Stomach (tissue), 9 donors: ENCODE data around the gene NAP1L4. TPM values are rescaled to one million over a fixed set of nuclear protein-coding genes. Genes with fewer than 3 reads are reported as not detected.

Experiments
- DNase-seq, 2 donors: peaks; one replicate each; pipeline versions ENCODE4 v3.0.0 to v3.0.0-alpha.2; 2013 to 2019
- H3K27ac ChIP-seq, 5 donors: fragments of 200-600 bp in 4 of 5; sonication (generic) in 4 of 5; one replicate each; pipeline ENCODE4 v1.5.1; 2013 to 2019; ENCODE audit warnings: mild to moderate bottlenecking in 1 of 5, moderate library complexity in 1 of 5
- H3K27me3 ChIP-seq, 3 donors: fragments of 200-600 bp; sonication (generic); one replicate each; pipeline ENCODE4 v1.5.1; 2017 to 2019; ENCODE audit warnings: mixed run types in 1 of 3
- H3K36me3 ChIP-seq, 4 donors: fragments of 200-600 bp; sonication (generic); 1 replicate in 3 of 4; 2 replicates in 1 of 4; pipeline ENCODE4 v1.5.1; 2016 to 2019
- H3K4me1 ChIP-seq, 4 donors: fragments of 200-600 bp; sonication (generic); one replicate each; pipeline ENCODE4 v1.5.1; 2016 to 2019
- H3K4me3 ChIP-seq, 4 donors: fragments of 200-600 bp; sonication (generic) in 3 of 4; one replicate each; pipeline ENCODE4 v1.5.1; 2016 to 2019; ENCODE audit warnings: mild to moderate bottlenecking in 1 of 4
- H3K9me3 ChIP-seq, 4 donors: fragments of 200-600 bp; sonication (generic); one replicate each; pipeline ENCODE4 v1.5.1; 2016 to 2019
- EP300 ChIP-seq: sonication (generic); formaldehyde crosslinking; IDR thresholded peaks from one replicate; pipeline ENCODE4 v1.6.1; 2017; ENCODE audit warnings: antibody characterized with exemption
- POLR2A ChIP-seq, 4 donors: fragments of 450-650 bp; IDR thresholded peaks; one replicate each; pipeline ENCODE4 v1.6.1; 2016; ENCODE audit warnings: antibody characterized with exemption in 4 of 4, control low read depth in 2 of 4, mild to moderate bottlenecking in 1 of 4, moderate library complexity in 1 of 4
- POLR2AphosphoS5 ChIP-seq, 3 donors: sonication (generic); formaldehyde crosslinking; IDR thresholded peaks; one replicate each; pipeline ENCODE4 v1.6.1; 2016; ENCODE audit warnings: antibody characterized with exemption in 3 of 3
- WGBS, 5 donors: extraction: QIAGEN DNeasy Blood & Tissue Kit in 3 of 5; methylation state at CpG; one replicate each; pipeline versions ENCODE4 v1.1.5 to v1.1.7; 2013 to 2018; 5-methylcytosine and 5-hydroxymethylcytosine counted together
- intact Hi-C: fragments of 100-400 bp; cut with DNase I; formaldehyde crosslinking; loops from one replicate; pipeline ENCODE4 v1.15.1; 2023; ENCODE audit warnings: low total_unique reads
- polyA plus RNA-seq, 3 donors: library from polyadenylated mRNA; stranded (reverse); fragments of 200-250 nt; gene quantifications; one replicate each; pipeline ENCODE4 v1.2.3, GENCODE V29; 2013
- small RNA-seq, 4 donors: library from RNA; depleted of rRNA; stranded (forward); fragments of <200 nt; gene quantifications; one replicate each; pipeline ENCODE3, GENCODE V24; 2016
- total RNA-seq, 5 donors: library from RNA; depleted of rRNA; stranded (reverse); fragments of >200 nt; gene quantifications; one replicate each; pipeline versions ENCODE4 v1.1.0 to v1.2.3, GENCODE V29; 2014 to 2016
- TF ChIP-seq, protein P1 (sequence below), 7 experiments: fragments of 450-650 bp in 4 of 7; fragments of 200-600 bp in 3 of 7; sonication (generic) in 3 of 7; IDR thresholded peaks; one replicate each; pipeline ENCODE4 v1.5.1; 2016 to 2019; ENCODE audit warnings: antibody characterized with exemption in 7 of 7, control low read depth in 2 of 7, mild to moderate bottlenecking in 1 of 7
- donor health status: healthy with polysubstance abuse.
- donor health status: Bipolar disorder and iron deficiency.
- donor health status: healthy.

NAP1L4 gene
- total and polyA plus RNA-seq, 8 donors = 61.3 to 438 (median 121) TPM

DNA sequence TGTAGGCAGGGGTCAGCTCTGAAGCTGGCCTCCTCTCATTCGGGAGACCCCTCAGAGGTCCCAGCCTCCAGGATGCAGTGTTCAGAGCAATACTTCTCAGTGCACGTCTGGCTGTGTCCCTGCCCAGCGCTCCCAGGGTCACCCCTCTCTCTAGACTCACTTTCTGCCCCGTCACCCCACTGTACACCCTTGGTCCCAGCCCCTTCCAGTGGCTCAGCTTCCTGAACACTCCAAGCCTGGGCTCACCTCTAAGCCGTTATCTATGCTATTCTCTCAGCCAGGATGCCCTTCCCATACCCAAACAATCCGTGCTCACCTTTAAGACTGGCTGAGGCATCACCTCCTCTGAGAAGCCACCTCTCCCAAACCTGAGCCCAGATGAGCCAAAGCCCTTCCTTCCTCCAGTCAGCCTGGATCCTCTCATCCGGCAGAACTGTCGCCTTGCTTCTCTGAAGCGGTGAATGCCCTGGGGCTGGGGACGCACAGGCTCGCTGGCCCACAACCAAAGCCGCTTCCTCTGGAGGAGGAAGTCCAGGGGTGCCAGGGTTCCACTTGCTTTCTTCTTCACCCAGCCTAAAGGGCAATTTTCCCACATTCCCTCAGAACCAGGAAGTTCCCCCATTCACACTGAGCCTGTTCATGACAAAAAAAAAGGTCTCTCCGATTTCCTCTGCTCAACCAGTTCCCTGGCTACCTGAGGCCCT is 92.9 kb downstream of the NAP1L4 start:
- no peak for DNase-seq
- intact Hi-C loops = no loop called here
- WGBS, 5 donors = 65 to 77% (median 68%) methylated on average over 13 of the region's 13 CpGs
- H3K36me3 ChIP-seq = no peaks in the 10 kb centered on the region
- H3K4me3 ChIP-seq = no peak overlapping the region
- peaks cover 39 to 58% (median 45%) of the 10 kb centered on the region in 4 donors for H3K4me1 ChIP-seq
- no peaks in the 10 kb centered on the region for H3K27me3 ChIP-seq
- H3K9me3 ChIP-seq = no peaks in the 10 kb centered on the region
- TF ChIP-seq EP300 = no peak
- TF ChIP-seq, protein P1, sequence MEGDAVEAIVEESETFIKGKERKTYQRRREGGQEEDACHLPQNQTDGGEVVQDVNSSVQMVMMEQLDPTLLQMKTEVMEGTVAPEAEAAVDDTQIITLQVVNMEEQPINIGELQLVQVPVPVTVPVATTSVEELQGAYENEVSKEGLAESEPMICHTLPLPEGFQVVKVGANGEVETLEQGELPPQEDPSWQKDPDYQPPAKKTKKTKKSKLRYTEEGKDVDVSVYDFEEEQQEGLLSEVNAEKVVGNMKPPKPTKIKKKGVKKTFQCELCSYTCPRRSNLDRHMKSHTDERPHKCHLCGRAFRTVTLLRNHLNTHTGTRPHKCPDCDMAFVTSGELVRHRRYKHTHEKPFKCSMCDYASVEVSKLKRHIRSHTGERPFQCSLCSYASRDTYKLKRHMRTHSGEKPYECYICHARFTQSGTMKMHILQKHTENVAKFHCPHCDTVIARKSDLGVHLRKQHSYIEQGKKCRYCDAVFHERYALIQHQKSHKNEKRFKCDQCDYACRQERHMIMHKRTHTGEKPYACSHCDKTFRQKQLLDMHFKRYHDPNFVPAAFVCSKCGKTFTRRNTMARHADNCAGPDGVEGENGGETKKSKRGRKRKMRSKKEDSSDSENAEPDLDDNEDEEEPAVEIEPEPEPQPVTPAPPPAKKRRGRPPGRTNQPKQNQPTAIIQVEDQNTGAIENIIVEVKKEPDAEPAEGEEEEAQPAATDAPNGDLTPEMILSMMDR (IDR thresholded peaks at IDR 0.05) = no peak
- TF ChIP-seq POLR2A (IDR thresholded peaks at IDR 0.05) = no peak
- TF ChIP-seq POLR2AphosphoS5 (IDR thresholded peaks at IDR 0.05) = no peak
- peak overlapping the region; percentile 23 to 82 (median 80) for H3K27ac ChIP-seq

DNA sequence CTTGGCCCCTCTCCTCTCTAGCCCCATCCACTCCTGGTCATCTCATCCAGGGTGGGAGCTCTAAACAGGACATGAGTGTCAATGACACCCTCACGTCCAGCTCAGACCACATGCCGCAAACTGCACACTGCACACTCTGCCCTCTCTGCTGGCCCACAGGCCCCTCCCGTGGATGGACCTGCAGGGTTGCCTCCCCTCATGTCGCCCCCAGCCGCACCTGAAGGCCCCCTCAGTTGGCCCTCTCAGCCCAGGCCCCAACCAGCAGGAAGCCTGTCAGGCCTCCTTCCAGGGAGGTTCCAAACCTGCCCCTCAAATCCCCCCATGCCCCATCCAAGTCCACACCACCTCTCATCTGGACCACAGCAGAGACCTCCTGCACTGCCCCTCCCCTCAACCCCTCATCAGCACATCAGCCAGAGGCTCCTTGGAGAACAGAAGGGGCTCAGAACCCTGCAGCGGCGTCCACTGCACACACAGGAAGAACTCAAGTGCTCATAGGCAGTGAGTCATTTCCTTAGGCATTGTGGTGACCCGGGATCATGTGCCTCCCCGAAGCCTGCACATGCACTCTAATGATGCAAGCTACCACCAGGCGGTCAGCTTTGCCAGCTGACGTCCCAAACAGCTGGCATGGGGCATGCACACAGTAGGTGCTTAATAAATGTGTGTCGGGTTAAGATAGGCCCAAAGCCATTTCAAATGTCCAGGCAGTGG is 93.6 kb downstream of the NAP1L4 start:
- no peaks in the 10 kb centered on the region for H3K36me3 ChIP-seq
- DNase-seq = peak; percentile 57 to 75
- H3K27ac ChIP-seq = peak overlapping the region; percentile 14 to 82 (median 80)
- intact Hi-C loops = no loop called here
- 54 to 69% (median 66%) methylated on average over 10 to 12 of the region's 12 CpGs for WGBS, 5 donors
- H3K4me3 ChIP-seq = peak overlapping the region in 1 of 4 donors; percentile 7
- H3K27me3 ChIP-seq = no peaks in the 10 kb centered on the region
- H3K9me3 ChIP-seq = no peaks in the 10 kb centered on the region
- peaks cover 32 to 51% (median 38%) of the 10 kb centered on the region in 4 donors for H3K4me1 ChIP-seq
- TF ChIP-seq EP300 = no peak
- TF ChIP-seq, protein P1 (IDR thresholded peaks at IDR 0.05) = no peak
- peak in 2 of 3 donors; percentile 34 to 59 for TF ChIP-seq POLR2AphosphoS5 (IDR thresholded peaks at IDR 0.05)
- TF ChIP-seq POLR2A (IDR thresholded peaks at IDR 0.05) = no peak

DNA sequence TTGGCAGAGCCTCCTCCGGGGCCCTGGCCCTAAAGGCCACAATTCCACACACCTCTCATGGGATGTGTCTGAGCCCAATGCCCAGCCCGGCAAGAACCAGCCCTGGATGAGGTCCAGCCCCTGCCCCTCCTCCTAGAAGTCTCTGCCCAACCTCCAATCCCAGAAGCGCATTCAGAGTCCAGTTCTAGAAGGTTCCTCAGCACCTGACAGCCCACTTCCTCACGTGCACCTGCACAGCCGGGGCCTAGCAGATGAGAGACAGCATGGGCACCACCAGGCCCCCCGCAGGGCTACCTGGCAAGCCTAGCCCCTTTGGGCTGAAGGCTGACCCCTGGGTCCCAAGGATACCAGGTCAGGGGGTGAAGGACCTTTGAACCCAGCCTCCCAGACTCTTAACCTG is 95.1 kb downstream of the NAP1L4 start:
- peaks cover 26 to 49% (median 33%) of the 10 kb centered on the region in 4 donors for H3K4me1 ChIP-seq
- intact Hi-C loops = no loop called here
- no peak overlapping the region for H3K4me3 ChIP-seq
- no peaks in the 10 kb centered on the region for H3K36me3 ChIP-seq
- 77 to 98% (median 91%) methylated on average over 4 to 6 of the region's 6 CpGs for WGBS, 5 donors
- no peak overlapping the region for H3K27ac ChIP-seq
- no peaks in the 10 kb centered on the region for H3K9me3 ChIP-seq
- DNase-seq = no peak
- no peaks in the 10 kb centered on the region for H3K27me3 ChIP-seq
- TF ChIP-seq POLR2AphosphoS5 (IDR thresholded peaks at IDR 0.05) (no peak), POLR2A (IDR thresholded peaks at IDR 0.05) (no peak), EP300 (no peak)
- TF ChIP-seq, protein P1 (IDR thresholded peaks at IDR 0.05) = no peak

DNA sequence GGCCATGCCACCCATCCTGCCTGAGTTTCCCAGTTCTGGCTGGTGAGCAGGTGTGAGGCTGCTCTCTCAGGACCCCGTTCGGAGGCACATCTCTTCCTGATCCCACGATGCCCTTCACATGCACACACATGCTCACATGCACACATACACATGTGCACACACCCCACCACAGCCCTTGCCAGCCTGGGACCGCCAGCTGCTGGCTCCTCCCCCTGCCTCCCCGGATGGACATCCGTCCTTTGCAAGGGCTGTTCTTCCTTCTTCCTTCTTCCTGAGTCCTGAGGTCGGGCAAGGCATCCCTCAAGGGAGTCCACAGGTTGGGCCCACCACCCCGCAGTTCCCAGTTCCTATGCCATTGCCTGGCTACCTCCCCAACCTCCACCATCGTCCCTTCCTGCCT is 96.1 kb downstream of the NAP1L4 start:
- 75 to 90% (median 86%) methylated on average over 7 to 9 of the region's 9 CpGs for WGBS, 5 donors
- H3K27me3 ChIP-seq = no peaks in the 10 kb centered on the region
- intact Hi-C loops = no loop called here

More for the DNA sequence above, 96.1 kb downstream of the NAP1L4 start:
- no peak overlapping the region for H3K4me3 ChIP-seq
- TF ChIP-seq POLR2AphosphoS5 (IDR thresholded peaks at IDR 0.05) (no peak), POLR2A (IDR thresholded peaks at IDR 0.05) (no peak), EP300 (no peak)
- TF ChIP-seq, protein P1 (IDR thresholded peaks at IDR 0.05) = no peak
- no peaks in the 10 kb centered on the region for H3K9me3 ChIP-seq
- H3K4me1 ChIP-seq = peaks cover 31 to 50% (median 34%) of the 10 kb centered on the region in 4 donors
- H3K36me3 ChIP-seq = no peaks in the 10 kb centered on the region
- H3K27ac ChIP-seq = no peak overlapping the region
- DNase-seq = no peak

Small RNA genes lying within 50 kb of the gene (small RNA-seq; reads per million reads assigned to genes)
- gene SNORA54 = 11.2 to 21.3 (median 18.5) reads per million in 4 donors

Other genes starting within 250 kb of the NAP1L4 start
- 10 to 100 TPM; 10.5 to 99.1 (median 14.2) TPM for gene CDKN1C, start 106.6 kb downstream of the NAP1L4 start, total RNA-seq
- 10 to 100 TPM; 41.7 to 51.0 (median 42.9) TPM for gene CDKN1C, start 106.6 kb downstream of the NAP1L4 start, polyA plus RNA-seq
- 10 to 100 TPM in 1 of 5 donors, 1 to 10 TPM in 1, not detected in 3; 3.1 to 34.2 TPM for gene PHLDA2, start 62.9 kb downstream of the NAP1L4 start, total RNA-seq
- gene PHLDA2, start 62.9 kb downstream of the NAP1L4 start, polyA plus RNA-seq = 10 to 100 TPM; 19.7 to 32.7 (median 25.5) TPM
- gene CARS1, start 65.1 kb upstream of the NAP1L4 start, total RNA-seq = 10 to 100 TPM; 28.6 to 54.2 (median 42.6) TPM
- 10 to 100 TPM; 25.2 to 44.9 (median 35.7) TPM for gene CARS1, start 65.1 kb upstream of the NAP1L4 start, polyA plus RNA-seq
- gene OSBPL5, start 173.0 kb upstream of the NAP1L4 start, total RNA-seq = 100 to 1,000 TPM in 1 of 5 donors, 10 to 100 TPM in 4; 24.3 to 127 (median 38.2) TPM
- gene OSBPL5, start 173.0 kb upstream of the NAP1L4 start, polyA plus RNA-seq = 10 to 100 TPM in 1 of 3 donors, 1 to 10 TPM in 2; 8.6 to 16.6 (median 9.2) TPM
- not detected for gene MRGPRG, start 226.5 kb upstream of the NAP1L4 start, total RNA-seq
- not detected for gene MRGPRG, start 226.5 kb upstream of the NAP1L4 start, polyA plus RNA-seq
- not detected for gene MRGPRE, start 240.1 kb upstream of the NAP1L4 start, total RNA-seq
- gene MRGPRE, start 240.1 kb upstream of the NAP1L4 start, polyA plus RNA-seq = not detected